GM19324 (cell line): ENCODE data around the gene ITPR2.
"Not testable (repeated sequence)": the region's sequence is repeated elsewhere in the genome, so short reads cannot be mapped to it uniquely, and the experiment has no call there.

ENCODE experiments used
- ATAC-seq: cut with Tn5 transposase; IDR thresholded peaks from one replicate; pipeline ENCODE4 v1.9.1; 2021; ENCODE audit warnings: mild to moderate bottlenecking, moderate library complexity; ENCODE audit not compliant: unreplicated experiment, low FRiP score

The ITPR2 gene

DNA sequence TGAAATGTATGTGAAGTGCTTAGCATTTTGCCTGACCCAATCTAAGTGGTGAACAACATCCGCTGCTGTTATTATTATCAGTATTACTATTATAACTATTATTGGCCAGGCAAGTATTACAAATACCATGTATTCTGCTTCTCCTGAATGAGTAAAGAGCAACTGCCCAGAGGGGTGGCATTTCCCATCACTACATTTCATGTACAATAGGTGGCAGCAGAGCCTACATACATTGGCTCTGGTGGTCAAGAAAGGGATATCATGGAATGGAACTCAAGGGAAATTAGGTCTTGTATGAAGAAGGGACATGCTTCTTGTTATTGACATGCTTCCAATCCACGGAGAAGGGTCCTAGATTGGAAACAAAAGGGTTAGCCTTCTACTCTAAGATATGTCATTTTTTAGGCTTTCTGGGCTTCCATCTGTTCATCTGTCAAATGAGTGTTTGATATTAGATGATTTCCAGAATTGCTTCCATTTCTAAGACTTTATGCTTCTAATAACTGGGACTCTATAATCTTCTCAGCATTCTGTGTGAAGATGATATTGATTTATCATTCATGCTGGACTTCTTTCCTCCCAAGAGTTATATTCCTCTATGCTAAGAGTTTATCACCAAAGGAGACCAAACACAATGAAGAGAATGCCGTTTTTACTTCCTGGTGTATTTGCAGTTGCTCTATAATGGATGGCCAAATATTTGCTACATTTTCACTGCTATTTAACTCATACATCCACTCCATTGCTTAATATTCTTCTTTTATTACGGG, 398.5 kb downstream of the ITPR2 start:
- ATAC-seq, result no peak

DNA sequence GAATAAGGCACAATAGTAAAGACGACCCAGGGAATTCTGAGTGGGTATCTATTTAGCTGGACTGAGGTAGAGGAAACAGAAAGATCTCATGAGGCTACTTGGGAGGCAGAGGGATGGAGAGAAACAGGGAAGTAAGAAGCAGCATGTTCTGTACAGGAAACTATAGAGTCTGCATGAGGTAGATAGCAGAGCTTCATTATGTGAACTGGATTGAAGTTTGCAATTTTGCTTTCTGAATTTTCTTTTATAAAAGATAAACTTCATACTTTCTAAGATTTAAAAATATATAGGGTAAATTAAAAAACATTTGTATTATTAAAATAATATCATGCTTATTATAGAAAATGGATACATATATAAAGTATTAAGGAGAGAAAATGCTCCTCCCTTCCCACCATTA, 399.3 kb downstream of the ITPR2 start:
- not testable (repeated sequence) for ATAC-seq

DNA sequence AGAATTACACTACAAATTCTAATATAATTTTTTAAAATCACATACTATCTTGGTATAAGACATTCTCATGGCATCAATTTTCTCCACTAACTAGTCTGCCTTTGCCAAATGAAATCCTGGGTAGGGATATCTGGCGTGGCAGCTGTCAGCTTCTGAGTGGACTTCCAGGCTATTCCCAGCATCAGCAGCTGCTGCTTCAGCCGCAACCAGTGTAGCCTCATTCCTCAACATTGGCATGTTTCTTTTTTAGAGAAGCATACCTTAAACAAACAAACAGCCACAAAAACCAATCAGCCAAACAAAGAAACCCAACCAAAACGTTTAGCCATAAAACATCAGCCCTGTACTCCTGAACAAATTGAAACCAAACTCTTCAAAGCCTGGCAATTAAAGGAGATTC, 401.8 kb downstream of the ITPR2 start:
- no peak for ATAC-seq

DNA sequence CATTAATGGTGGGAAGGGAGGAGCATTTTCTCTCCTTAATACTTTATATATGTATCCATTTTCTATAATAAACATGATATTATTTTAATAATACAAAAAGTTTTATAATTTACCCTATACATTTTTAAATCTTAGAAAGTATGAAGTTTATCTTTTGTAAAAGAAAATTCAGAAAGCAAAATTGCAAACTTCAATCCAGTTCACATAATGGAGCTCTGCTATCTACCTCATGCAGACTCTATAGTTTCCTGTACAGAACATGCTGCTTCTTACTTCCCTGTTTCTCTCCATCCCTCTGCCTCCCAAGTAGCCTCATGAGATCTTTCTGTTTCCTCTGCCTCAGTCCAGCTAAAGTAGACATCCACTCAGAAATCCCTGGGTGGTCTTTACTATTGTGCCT, 402.4 kb downstream of the ITPR2 start:
- ATAC-seq, result not testable (repeated sequence)

DNA sequence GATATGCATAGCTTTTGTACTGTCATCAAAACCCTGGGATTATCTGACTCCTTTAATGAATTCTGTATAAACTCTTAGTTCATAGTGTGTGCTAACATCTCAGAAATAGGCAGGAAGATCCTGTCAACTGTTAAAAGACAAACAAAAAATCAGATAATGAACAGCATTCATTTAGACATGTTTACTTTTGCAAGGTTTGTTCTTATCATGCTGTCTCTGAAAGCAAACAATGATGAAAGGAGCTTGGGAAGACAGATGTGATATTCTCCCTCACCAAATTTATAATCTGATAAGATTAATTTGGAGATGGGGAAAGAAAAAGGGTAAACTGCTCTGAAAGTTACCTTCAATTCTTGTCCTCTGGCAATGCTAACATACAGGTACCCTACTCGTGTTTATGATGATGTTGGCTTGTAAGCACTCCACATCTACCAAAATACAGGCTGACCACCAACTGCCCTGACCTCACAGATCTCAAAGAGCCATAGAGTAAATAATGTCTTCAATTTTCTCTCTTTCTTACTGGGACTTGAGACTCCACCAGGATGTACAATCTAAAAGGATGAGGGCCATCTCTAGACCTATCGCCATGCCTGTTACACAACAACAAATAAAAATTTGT, 403.8 kb downstream of the ITPR2 start:
- ATAC-seq, result no peak

DNA sequence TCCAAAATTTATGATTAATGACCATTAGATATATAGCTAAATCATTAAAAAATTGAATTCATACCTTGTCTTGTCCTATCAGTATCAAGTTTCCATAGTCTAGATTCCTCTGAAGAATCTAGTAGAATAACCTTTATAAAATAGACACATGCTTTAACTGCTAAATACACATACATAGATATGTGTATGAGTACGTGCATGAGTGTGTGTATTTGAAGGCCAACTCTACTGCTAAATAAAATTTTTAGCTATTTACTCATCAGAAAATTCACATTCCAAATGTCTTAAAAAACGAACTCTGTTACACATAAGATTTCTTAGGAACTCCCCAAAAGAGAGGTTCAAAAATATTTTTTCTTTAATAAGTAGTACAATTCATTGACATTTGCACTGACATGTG, 404.6 kb downstream of the ITPR2 start:
- ATAC-seq, result no peak

DNA sequence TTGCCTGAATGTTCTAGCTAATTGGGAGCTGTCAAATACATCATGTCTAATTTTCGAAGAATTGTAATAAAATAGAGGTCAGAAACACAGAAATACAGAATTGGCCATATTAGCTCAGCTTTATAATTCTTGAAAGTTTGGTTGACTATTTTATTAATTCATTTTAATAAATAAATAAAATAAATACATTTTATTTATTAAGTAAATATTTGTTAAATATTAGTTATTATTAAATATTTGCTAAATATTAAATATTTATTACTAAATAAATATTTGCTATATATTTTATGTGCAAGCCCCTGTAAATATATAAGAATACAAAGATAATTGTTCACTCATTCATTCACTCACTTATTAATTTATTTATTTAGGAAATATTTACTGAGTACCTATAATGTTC, 406.3 kb downstream of the ITPR2 start:
- no peak for ATAC-seq

DNA sequence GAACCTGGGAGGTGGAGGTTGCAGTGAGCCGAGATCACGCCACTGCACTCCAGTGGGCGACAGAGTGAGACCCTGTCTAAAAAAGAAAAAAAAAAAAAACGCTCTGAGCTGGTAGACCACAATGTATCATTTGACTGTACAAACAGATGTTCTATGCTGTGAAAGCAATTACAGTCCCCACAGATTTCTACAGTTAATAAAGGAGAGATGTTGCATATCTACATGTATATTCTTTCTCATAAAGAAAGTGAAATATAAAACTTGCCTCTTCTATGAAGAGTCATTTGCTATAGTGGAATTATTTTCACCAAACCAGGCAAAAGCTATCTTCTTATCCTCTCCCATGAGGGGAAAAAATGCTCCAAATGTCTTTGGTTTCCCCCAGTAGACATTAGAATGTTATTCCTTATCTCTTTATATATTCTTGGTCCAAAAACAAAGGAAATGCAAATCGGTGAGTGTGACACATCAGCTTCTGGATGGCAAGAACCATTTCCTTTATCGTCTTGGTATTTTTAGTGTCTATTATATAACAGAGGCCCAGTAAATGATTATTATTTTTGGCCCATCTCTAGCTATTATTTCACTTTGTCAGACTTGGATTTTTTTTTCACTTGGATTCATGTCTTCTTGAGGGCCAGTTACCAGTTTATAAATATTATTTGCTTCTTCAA, 407.3 kb downstream of the ITPR2 start:
- no peak for ATAC-seq

DNA sequence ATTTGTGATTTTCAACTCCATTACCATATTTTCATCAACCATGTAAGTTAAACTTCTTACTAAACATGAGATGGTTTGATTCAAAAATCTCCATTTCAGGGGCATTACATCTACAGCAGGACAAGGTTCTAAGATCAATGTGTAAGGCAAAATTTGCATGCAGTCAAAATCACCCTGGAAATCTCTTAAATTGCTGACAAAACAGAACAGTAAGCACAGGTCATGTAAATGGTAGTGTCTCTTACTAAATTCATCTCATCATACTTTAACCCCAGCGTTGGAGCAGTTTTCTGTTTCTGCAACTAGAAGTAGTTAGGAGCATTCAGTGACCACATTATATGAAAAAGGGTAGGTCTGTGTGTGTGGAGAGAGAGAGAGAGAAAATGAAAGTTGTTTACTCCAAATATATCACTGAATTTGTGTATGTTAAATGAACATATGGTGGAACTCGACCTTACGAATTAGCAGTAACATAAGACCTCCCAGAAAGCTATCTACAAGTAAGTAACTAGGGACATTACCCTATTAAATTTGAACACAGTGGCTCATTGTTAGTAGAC, 410.1 kb downstream of the ITPR2 start:
- ATAC-seq, result peak; percentile 47

DNA sequence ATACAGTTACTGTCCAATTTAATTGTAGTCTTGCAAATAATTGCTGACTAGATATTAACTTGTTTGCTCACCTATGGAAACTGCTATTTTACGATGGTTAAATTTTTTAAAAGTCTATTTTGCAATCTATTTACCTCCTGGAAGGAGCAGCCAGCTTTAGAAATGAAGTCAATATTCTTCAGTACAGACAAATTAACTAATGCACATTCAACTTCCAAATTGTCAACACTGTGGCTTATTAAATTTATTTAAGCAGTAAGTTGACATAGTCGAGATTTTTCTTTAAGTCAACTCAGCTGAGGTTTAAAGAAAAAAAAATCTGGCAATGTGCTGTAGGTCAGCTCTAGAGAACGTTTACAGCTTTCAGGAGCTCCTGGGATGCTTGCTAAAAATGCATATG, 416.4 kb downstream of the ITPR2 start:
- ATAC-seq, result no peak

DNA sequence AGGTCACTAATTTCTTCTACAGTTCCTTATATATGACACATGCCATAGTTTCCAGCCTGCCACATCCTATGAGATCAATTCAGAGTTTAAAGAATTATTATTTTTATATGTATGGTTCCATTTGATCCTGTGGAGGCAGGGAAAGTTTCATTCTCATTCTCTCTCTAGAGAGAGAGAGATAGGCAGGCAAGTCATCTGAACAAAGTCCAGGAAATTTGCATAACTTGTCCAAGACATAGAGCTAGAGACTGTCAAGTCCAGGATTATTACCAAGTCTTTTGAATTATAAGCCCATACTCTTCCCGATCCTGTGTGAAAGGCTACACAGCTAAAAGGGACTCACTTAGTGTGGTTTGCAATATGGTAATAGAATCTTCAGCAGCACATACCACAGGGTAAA, 422.3 kb downstream of the ITPR2 start:
- no peak for ATAC-seq

DNA sequence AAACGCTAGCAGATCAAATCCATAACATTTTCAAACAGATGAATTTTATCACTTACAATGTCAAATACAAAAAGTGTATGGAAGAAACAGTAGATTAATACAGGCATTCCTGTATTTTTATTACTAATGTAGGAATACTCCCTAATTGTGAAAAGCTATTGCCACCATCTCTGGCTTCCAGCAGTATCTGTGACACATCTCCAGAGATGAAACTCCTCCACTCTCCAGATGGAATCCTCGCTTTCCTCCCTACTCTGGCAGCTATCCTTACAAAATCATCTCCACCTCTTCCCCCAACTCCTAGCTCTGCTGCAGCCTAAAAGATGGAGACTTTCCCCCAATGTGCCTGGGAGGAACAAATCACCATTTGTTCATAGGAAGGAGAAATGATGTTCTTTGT, 426.2 kb downstream of the ITPR2 start:
- no peak for ATAC-seq

DNA sequence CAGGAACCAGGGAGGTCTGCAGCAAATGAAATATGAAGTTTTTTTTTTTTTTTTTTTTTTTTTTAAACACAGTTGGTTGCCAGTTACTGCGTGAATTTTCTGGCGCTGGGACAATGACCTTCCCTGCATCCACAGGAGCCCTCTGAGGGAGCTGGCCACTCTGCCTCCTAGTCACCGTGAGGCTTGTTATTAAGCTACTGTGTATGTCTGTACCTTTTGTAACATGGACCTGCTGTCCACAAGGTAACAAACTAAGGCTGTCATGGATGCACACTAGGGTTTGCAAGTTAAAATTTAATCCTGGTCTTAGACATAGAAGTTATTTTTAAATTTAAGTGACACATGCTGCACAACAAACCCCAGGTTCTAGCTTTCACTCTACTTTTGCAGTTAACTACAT, 426.6 kb downstream of the ITPR2 start:
- ATAC-seq, result no peak

DNA sequence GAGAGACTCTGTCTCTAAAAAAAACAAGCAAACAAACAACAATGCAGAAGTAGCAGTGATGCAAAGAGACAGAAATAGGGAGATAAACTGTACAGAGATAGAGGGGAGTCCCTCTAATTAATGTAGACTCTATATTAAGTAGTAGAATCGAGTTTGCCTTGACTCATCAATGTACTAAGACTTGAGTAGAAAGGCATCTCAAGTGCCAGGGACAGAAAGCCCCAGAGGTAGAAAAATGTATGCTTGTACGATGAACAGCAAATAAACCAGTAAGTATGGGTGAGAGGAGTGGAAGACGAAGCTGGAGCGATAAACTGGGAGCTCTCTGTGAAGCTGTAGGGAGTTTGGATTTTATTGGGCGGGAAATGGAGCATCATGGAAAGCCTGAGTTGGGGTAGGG, 429.4 kb downstream of the ITPR2 start:
- no peak for ATAC-seq

DNA sequence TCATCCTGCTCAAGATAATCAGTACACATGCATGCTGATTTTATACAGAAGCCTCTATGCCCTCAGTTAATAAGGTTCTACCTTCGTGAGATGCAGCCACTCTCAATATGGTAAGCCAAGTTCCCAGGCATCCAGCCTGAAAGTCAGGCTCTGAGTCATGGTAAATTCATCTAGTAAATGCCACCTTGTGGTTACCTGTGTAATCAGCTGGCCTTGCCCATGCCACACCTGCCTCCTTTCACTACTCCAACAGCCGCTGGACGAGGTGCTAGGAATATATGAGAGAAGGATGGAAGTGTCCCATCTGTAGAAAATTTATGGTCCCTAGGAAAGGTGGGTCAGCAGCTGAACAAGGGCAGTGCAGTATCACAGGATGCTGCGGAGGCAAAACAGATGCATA, 430.3 kb downstream of the ITPR2 start:
- no peak for ATAC-seq

DNA sequence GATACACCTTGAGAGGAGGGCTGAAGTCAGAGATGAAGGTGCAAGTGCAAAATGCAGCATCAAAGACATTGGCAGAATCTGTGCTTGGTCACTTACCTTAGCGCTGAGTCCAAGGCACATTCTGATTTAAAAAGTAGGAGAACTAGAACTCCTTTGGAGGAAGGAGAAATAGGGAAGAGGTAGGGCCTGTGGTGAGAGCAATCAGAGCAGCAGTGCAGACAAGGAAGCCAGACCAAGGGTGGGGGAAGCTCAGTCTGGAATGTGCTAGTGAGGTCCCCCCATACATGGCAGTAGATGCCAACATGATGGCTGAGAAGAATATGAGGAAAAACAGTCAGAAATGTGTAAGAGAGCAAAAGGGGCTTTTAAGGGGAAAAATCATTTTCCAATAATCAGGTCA, 431.1 kb downstream of the ITPR2 start:
- no peak for ATAC-seq

DNA sequence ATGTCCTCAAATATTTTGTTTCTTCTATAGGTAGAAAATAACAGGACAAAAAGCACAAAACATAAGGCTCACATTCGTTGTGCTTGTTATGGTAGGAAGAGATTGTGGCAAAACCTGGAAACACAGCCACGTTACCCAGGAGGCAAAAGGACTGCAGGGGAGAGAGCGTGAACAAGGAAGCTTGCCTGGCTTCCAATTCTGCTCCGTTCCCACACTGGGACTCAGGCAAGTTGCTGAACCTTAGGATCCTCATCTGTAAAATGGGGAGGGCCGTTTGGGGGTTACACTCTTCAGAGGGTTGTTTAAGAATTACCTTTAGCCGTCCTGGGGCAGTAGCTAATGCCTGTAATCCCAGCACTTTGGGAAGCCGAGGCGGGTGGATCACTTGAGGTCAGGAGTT, 432.4 kb downstream of the ITPR2 start:
- ATAC-seq, result no peak

DNA sequence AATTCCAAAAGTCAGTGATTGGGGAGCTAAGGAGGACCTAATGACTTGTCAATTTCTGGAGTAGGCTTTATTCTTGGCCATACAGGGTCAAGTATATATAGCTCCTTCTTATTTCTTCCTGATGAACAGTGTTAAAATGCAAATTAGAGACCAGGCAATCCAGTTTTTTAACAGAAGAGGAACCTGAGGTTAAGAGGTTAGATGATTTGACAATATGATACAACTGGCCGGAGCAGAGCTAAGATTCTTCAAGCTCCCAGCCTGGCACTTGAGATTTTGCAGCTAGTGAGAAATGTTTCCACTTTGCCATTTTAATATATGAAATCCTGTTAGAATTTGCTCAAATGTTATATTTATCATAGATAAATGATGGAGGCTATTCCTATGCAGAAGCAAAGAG, 433.6 kb downstream of the ITPR2 start:
- no peak for ATAC-seq

DNA sequence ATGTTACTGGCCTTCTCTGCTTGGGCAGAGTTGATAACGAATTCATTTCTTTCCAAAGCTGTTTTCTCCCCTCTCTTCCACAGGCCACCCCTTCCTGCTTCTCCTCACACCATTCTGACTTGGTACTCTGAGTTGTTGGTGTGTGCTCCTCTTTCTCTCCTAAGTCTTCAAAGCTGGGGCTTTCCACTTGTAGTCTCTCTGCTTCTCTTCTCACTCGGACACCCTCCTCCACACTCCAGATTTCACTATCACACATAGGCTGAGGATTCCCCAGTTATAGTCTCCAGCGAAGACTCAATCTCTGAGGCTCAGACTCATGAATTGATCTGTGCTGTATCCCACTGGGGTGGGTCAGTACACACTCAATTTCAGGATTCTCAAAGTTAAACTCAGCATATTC, 436.6 kb downstream of the ITPR2 start:
- ATAC-seq, result no peak

DNA sequence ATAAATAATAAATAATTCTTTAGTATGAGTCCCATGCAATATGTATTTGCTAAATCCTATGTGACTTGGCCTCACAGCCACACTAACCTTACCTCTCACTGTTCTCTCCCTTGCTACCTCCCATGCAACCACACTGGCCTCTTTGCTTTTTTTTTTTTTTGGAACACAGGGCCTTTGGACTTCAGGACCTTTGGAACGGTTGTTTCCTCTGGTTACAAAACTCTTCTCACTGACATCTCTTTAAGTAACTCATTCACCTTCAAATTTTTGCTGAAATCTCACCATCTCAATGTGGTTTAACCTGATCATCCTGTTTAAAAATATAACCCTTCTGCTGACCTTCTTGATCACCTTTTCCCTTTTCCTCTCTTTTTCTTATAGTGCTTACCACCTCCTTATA, 443.7 kb downstream of the ITPR2 start:
- ATAC-seq, result no peak

DNA sequence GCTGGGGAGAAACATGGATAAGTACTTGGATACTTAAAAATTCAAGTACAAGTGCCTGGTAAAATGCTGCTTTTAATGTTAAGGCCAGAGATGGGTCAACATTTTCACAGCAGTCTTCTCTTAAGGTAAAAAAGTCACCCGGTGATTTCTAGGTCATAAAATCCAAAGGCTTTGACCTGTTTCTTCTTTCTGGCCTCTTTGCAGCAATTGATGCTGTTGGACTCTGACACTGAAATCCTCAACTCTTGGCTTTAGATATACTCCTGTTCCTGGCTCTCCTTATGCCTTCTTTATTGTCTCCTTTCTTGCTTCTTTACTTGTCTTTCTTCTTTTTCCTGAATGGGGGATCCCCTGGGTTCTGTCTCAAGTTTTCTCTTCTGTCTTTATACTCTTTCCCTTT, 448.5 kb downstream of the ITPR2 start:
- no peak for ATAC-seq

DNA sequence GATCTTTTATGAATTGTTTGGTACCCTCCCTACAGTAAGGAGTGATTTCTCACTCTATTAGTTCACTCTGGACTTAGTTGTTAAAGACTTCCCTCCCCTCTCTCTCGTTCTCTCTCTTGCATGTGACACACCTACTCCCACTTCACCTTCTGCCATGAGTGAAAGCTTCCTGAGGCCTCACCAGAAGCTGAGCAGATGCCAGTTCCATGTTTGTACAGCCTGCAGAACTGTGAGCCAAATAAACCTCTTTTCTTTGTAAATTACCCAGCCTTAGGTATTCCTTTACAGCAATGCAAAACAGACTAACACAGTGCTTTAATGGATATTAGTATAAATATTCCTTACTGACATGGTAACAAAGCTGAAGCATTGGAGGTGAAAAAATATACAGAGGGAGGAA, 450.0 kb downstream of the ITPR2 start:
- ATAC-seq, result no peak
